COLO668 (cell line): ENCODE measurements around the gene CREB5.

Source experiments
- DNase-seq: peaks from one replicate; lab custom pipeline; 2025; ENCODE audit not compliant: unreplicated experiment; lab: John Stamatoyannopoulos, UW

Gene CREB5

GRCh38 chr7:28873365-28873764 is 461.0 kb downstream of the CREB5 start:
- DNase-seq: no peak

GRCh38 chr7:28874001-28874400 is 461.7 kb downstream of the CREB5 start:
- no peak for DNase-seq
